Measurements from ENCODE around the gene CACFD1. TPM values are rescaled to one million over a fixed set of nuclear protein-coding genes. Genes with fewer than 3 reads are reported as not detected.

The CACFD1 gene
- total RNA-seq, 1 experiment from 2014 or later = 7.5 TPM

DNA sequence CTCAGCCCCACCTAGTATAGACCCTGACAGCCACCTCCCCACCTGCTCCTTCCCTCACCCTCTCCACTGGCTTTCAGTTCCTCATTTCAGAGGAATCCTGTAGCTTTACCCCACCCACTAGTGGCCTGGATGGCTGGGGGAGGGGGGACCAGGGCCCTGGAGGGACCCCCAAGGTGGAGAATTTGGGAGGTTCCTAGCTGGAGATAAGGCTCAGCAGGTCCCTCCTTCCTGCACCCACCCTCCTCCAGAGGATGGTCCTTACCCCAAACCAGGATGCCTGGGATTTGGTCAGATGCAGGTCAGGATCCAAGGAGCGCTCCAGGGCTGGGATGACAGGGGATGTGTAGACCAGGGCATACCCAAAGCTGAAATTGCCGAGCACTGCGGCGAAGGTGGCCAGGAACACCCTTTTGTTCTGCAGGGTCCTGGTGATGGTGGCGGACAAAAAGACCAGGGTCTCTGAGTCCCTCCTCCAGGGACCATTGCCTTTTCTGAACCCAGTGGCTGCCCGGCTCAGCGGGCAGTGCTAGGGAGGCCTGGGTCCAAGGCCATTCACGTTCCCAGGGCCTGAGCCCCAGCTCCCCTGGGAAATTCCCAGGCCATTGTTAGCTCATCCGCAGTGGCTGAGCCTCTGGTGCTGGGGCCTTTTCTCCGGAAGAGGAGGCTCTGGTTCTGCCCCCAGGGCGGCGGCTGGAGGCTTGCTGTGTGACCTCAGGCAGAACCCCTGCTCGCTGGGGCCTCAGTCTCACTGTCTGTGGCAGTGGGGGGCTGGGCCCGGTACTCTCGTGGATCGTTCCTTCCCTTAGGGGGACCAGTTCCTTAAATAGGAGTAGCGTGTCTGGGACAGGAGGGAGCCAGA is 18.4 kb downstream of the CACFD1 start:
- H3K27ac ChIP-seq (ENCODE audit: low read length) = no peak overlapping the region
- H3K79me2 ChIP-seq (ENCODE audit: low read length) = peaks cover 11% of the 10 kb centered on the region
- peaks cover 10% of the 10 kb centered on the region for H3K4me1 ChIP-seq (ENCODE audit: insufficient read depth, low read length)
- no peaks in the 10 kb centered on the region; the same call in 1 of the 2 replicates for H3K36me3 ChIP-seq (ENCODE audit: low read depth, low read length)
- no peaks in the 10 kb centered on the region for H3K9me2 ChIP-seq (replicated peaks; ENCODE audit: low read length)
- DNase-seq (peak; percentile 8), ATAC-seq (peak; percentile 33)
- POLR2A ChIA-PET (ENCODE audit: unreplicated experiment) = interaction anchor here (0.6 kb wide), 1 partner anchor 334 kb away, joined by 4 read pairs; no protein-coding TSS in a partner anchor
- TF ChIP-seq, protein P1, sequence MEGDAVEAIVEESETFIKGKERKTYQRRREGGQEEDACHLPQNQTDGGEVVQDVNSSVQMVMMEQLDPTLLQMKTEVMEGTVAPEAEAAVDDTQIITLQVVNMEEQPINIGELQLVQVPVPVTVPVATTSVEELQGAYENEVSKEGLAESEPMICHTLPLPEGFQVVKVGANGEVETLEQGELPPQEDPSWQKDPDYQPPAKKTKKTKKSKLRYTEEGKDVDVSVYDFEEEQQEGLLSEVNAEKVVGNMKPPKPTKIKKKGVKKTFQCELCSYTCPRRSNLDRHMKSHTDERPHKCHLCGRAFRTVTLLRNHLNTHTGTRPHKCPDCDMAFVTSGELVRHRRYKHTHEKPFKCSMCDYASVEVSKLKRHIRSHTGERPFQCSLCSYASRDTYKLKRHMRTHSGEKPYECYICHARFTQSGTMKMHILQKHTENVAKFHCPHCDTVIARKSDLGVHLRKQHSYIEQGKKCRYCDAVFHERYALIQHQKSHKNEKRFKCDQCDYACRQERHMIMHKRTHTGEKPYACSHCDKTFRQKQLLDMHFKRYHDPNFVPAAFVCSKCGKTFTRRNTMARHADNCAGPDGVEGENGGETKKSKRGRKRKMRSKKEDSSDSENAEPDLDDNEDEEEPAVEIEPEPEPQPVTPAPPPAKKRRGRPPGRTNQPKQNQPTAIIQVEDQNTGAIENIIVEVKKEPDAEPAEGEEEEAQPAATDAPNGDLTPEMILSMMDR (conservative IDR thresholded peaks at IDR 0.05; ENCODE audit: low read depth, low read length) = no peak
- TF ChIP-seq EZH2phosphoT487 (IDR thresholded peaks at IDR 0.05; ENCODE audit: borderline replicate concordance, low read length) (no peak), EZH2 (IDR thresholded peaks at IDR 0.05; ENCODE audit: low read length, unreplicated experiment) (no peak)
- peak overlapping the region; percentile 98 for H2AFZ ChIP-seq (ENCODE audit: low read length)
- H3F3A ChIP-seq (ENCODE audit: low read length, unreplicated experiment) = no peaks in the 10 kb centered on the region
- peak overlapping the region; percentile 97 for H3K4me2 ChIP-seq (ENCODE audit: low read length)
- H3K9me3 ChIP-seq (ENCODE audit: low read length) = no peaks in the 10 kb centered on the region
- CTCF ChIA-PET = no interaction called here
- no peaks in the 10 kb centered on the region for H4K20me1 ChIP-seq (ENCODE audit: low read length)
- peak overlapping the region; percentile 75 for H3K4me3 ChIP-seq (ENCODE audit: low read length)
- TSS peak; percentile 44 for BruUV-seq (replicated peaks)
- H3K27me3 ChIP-seq (ENCODE audit: low read length) = no peaks in the 10 kb centered on the region
- H3K9ac ChIP-seq (ENCODE audit: low read length) = peak overlapping the region; percentile 79
- intact Hi-C loops (cut with micrococcal nuclease) = no loop called here

DNA sequence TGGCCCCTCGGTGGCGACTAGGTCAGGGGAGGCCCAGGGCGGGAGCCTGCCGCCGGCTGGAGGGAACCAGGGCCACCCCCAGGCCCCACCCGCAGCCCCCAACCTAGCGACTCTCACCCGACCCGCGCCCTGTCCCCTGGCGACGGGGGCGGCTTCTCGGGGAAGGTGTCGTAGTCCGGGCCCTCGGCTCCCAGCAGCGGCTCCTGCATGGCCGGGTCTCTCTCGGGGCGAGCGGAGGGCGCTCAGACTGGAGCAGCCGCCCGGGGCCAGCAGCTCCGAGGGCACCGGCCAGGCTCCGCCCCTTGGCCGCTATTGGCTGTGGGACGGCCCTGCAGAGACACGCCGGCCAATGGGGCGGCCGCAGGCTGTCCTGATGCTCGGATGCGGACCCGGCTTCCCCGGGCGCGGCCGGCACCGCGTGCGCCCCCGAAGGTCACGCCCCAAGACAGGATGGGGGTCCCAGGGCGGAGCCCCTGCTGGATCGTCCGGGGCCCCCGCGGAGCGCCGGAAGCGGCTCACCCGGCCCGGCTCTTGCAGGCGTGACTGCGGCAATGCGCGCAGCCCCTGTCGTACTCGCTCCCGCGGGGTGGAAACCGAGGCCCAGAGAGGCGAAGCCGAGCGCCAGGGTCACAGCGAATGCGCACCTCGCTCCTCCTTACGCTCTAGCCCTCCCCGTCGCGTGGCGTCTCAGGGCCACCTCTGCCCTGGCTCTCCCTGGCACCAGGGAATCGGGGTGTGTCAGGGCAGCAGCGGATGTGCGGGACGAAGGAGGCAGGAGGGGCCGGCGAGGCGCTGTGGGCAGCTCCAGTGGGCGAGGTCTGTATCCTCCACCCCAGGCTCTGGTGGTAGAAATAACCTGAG is 19.3 kb downstream of the CACFD1 start, which contains the start of gene SLC2A6:
Gene SLC2A6, minus strand, starts transcription at position 249 of the 861 bp plus-strand sequence. Its CDS starts 40 bp downstream, at position 209.
- Histone ChIP-seq H3K9me3 (ENCODE audit: low read length) (no peaks in the 10 kb centered on the region), H3K9ac (ENCODE audit: low read length) (peak within 1 kb of the TSS; percentile 79), H3K27me3 (ENCODE audit: low read length) (no peaks in the 10 kb centered on the region), H3K9me2 (replicated peaks; ENCODE audit: low read length) (no peaks in the 10 kb centered on the region), H3K4me3 (ENCODE audit: low read length) (peak within 1 kb of the TSS; percentile 75), H3K4me1 (ENCODE audit: insufficient read depth, low read length) (peaks cover 10% of the 10 kb centered on the region), H3K27ac (ENCODE audit: low read length) (no peak within 1 kb of the TSS), H3K36me3 (ENCODE audit: low read depth, low read length) (no peaks in the 10 kb centered on the region; the same call in 1 of the 2 replicates), H4K20me1 (ENCODE audit: low read length) (no peaks in the 10 kb centered on the region), H3K79me2 (ENCODE audit: low read length) (peaks cover 11% of the 10 kb centered on the region), H3F3A (ENCODE audit: low read length, unreplicated experiment) (no peaks in the 10 kb centered on the region), H3K4me2 (ENCODE audit: low read length) (peak within 1 kb of the TSS; percentile 97), H2AFZ (ENCODE audit: low read length) (peak within 1 kb of the TSS; percentile 98)
- ChIA-PET POLR2A (ENCODE audit: unreplicated experiment) (no interaction called here), CTCF (no interaction called here)
- intact Hi-C loops (cut with micrococcal nuclease) = no loop called here
- no peak for TF ChIP-seq EZH2 (IDR thresholded peaks at IDR 0.05; ENCODE audit: low read length, unreplicated experiment)
- TF ChIP-seq EZH2phosphoT487 (IDR thresholded peaks at IDR 0.05; ENCODE audit: borderline replicate concordance, low read length) = no peak
- TF ChIP-seq, protein P1 (conservative IDR thresholded peaks at IDR 0.05; ENCODE audit: low read depth, low read length) = no peak
- ATAC-seq = peak; percentile 99
- no TSS peak for BruUV-seq (replicated peaks)
- peak; percentile 75 for DNase-seq
